Fibroblast of upper back skin (primary cell): ENCODE measurements around the gene SLC39A9.

Experiments used
- DNase-seq: peaks from one replicate; pipeline ENCODE4 v3.0.0-alpha.2; 2013

The SLC39A9 gene

GRCh38 chr14:69506241-69506595, 107.7 kb downstream of the SLC39A9 start:
- no peak for DNase-seq
